ENCODE data around the gene PDE4D. TPM values are rescaled to one million over a fixed set of nuclear protein-coding genes. Genes with fewer than 3 reads are reported as not detected.

Gene PDE4D
- total RNA-seq, 1 experiment from 2014 or later = 3.6 TPM

GRCh38 chr5:59757442-59757841 is 136.1 kb downstream of the PDE4D start:
- no peaks in the 10 kb centered on the region for H3K36me3 ChIP-seq (ENCODE audit: low read depth, low read length)
- H3K4me2 ChIP-seq (ENCODE audit: low read length) = no peak overlapping the region
- H3K79me2 ChIP-seq (ENCODE audit: low read length) = no peaks in the 10 kb centered on the region
- ChIA-PET CTCF (no interaction called here), POLR2A (ENCODE audit: unreplicated experiment) (no interaction called here)
- intact Hi-C loops (cut with micrococcal nuclease) = no loop called here
- peak; percentile 34 for DNase-seq
- no peaks in the 10 kb centered on the region for H3K9me3 ChIP-seq (ENCODE audit: low read length)
- H4K20me1 ChIP-seq (ENCODE audit: low read length) = no peaks in the 10 kb centered on the region
- peak overlapping the region; percentile 42 for H3K27ac ChIP-seq (ENCODE audit: low read length)
- H3F3A ChIP-seq (ENCODE audit: low read length, unreplicated experiment) = no peaks in the 10 kb centered on the region
- no peak overlapping the region for H2AFZ ChIP-seq (ENCODE audit: low read length)
- no peak overlapping the region for H3K4me3 ChIP-seq (ENCODE audit: low read length)
- 0 out of 2 replicates have a peak, but pooled peaks have one; percentile 13 for ATAC-seq
- peaks cover 53% of the 10 kb centered on the region for H3K4me1 ChIP-seq (ENCODE audit: insufficient read depth, low read length)
- no peak overlapping the region; the same call in 1 of the 2 replicates for H3K9ac ChIP-seq (ENCODE audit: low read length)
- no TSS peak for BruUV-seq (replicated peaks)
- no peaks in the 10 kb centered on the region for H3K27me3 ChIP-seq (ENCODE audit: low read length)
- no peak for TF ChIP-seq EZH2 (IDR thresholded peaks at IDR 0.05; ENCODE audit: low read length, unreplicated experiment)
- no peak for TF ChIP-seq CTCF (conservative IDR thresholded peaks at IDR 0.05; ENCODE audit: low read depth, low read length)
- TF ChIP-seq EZH2phosphoT487 (IDR thresholded peaks at IDR 0.05; ENCODE audit: borderline replicate concordance, low read length) = no peak
- no peaks in the 10 kb centered on the region for H3K9me2 ChIP-seq (replicated peaks; ENCODE audit: low read length)

- intact Hi-C loops (cut with micrococcal nuclease) = no loop called here
- no peaks in the 10 kb centered on the region for H3K36me3 ChIP-seq (ENCODE audit: low read depth, low read length)
- ATAC-seq (no peak), DNase-seq (peak; percentile 60)
- H3K27ac ChIP-seq (ENCODE audit: low read length) = peak overlapping the region; percentile 42
- BruUV-seq (replicated peaks) = no TSS peak
- H3K79me2 ChIP-seq (ENCODE audit: low read length) = no peaks in the 10 kb centered on the region
- TF ChIP-seq CTCF (conservative IDR thresholded peaks at IDR 0.05; ENCODE audit: low read depth, low read length) = no peak
- no peak for TF ChIP-seq EZH2phosphoT487 (IDR thresholded peaks at IDR 0.05; ENCODE audit: borderline replicate concordance, low read length)
- no peak for TF ChIP-seq EZH2 (IDR thresholded peaks at IDR 0.05; ENCODE audit: low read length, unreplicated experiment)
- H3K9me3 ChIP-seq (ENCODE audit: low read length) = no peaks in the 10 kb centered on the region
- H3K27me3 ChIP-seq (ENCODE audit: low read length) = no peaks in the 10 kb centered on the region
- no peaks in the 10 kb centered on the region for H3F3A ChIP-seq (ENCODE audit: low read length, unreplicated experiment)
- no peaks in the 10 kb centered on the region for H4K20me1 ChIP-seq (ENCODE audit: low read length)
- H3K9me2 ChIP-seq (replicated peaks; ENCODE audit: low read length) = no peaks in the 10 kb centered on the region
- peaks cover 52% of the 10 kb centered on the region for H3K4me1 ChIP-seq (ENCODE audit: insufficient read depth, low read length)
- CTCF ChIA-PET = no interaction called here
- H2AFZ ChIP-seq (ENCODE audit: low read length) = no peak overlapping the region
- H3K4me2 ChIP-seq (ENCODE audit: low read length) = peak overlapping the region; percentile 12; the same call in 1 of the 2 replicates
- H3K9ac ChIP-seq (ENCODE audit: low read length) = no peak overlapping the region
- POLR2A ChIA-PET (ENCODE audit: unreplicated experiment) = interaction anchor here (0.7 kb wide), 1 partner anchor 205 kb away, joined by 4 read pairs; no protein-coding TSS in a partner anchor
- no peak overlapping the region for H3K4me3 ChIP-seq (ENCODE audit: low read length)
These were observed 137.0 kb downstream of the PDE4D start for GRCh38 chr5:59756373-59757035.

GRCh38 chr5:59755476-59755875 is 138.1 kb downstream of the PDE4D start:
- DNase-seq (no peak), ATAC-seq (no peak)
- no peak overlapping the region for H3K9ac ChIP-seq (ENCODE audit: low read length)
- H3K4me2 ChIP-seq (ENCODE audit: low read length) = no peak overlapping the region
- BruUV-seq (replicated peaks) = no TSS peak
- H3K9me3 ChIP-seq (ENCODE audit: low read length) = no peaks in the 10 kb centered on the region
- H3K4me3 ChIP-seq (ENCODE audit: low read length) = no peak overlapping the region
- no peaks in the 10 kb centered on the region for H3K79me2 ChIP-seq (ENCODE audit: low read length)
- H3K36me3 ChIP-seq (ENCODE audit: low read depth, low read length) = no peaks in the 10 kb centered on the region
- H3K27me3 ChIP-seq (ENCODE audit: low read length) = no peaks in the 10 kb centered on the region
- no peaks in the 10 kb centered on the region for H3F3A ChIP-seq (ENCODE audit: low read length, unreplicated experiment)
- TF ChIP-seq CTCF (conservative IDR thresholded peaks at IDR 0.05; ENCODE audit: low read depth, low read length) (no peak), EZH2 (IDR thresholded peaks at IDR 0.05; ENCODE audit: low read length, unreplicated experiment) (no peak), EZH2phosphoT487 (IDR thresholded peaks at IDR 0.05; ENCODE audit: borderline replicate concordance, low read length) (no peak)
- no peaks in the 10 kb centered on the region for H4K20me1 ChIP-seq (ENCODE audit: low read length)
- no peak overlapping the region for H2AFZ ChIP-seq (ENCODE audit: low read length)
- H3K9me2 ChIP-seq (replicated peaks; ENCODE audit: low read length) = no peaks in the 10 kb centered on the region
- ChIA-PET CTCF (no interaction called here), POLR2A (ENCODE audit: unreplicated experiment) (interaction anchor here (0.7 kb wide), 1 partner anchor 204 kb away, joined by 4 read pairs; no protein-coding TSS in a partner anchor)
- H3K27ac ChIP-seq (ENCODE audit: low read length) = no peak overlapping the region
- H3K4me1 ChIP-seq (ENCODE audit: insufficient read depth, low read length) = peaks cover 44% of the 10 kb centered on the region
- intact Hi-C loops (cut with micrococcal nuclease) = no loop called here
